Suprapubic skin (tissue), 4 donors: ENCODE measurements around the gene CHST8. TPM values are rescaled to one million over a fixed set of nuclear protein-coding genes. Genes with fewer than 3 reads are reported as not detected.

Source experiments
- DNase-seq, 2 donors: peaks; one replicate each; pipeline ENCODE4 v3.0.0-alpha.2; 2019; ENCODE audit warnings: low spot score in 2 of 2
- H3K27ac ChIP-seq: fragments of 200-600 bp; sonication (generic); one replicate; pipeline ENCODE4 v1.5.1; 2019
- H3K27me3 ChIP-seq: fragments of 200-600 bp; sonication (generic); one replicate; pipeline ENCODE4 v1.5.1; 2019
- H3K36me3 ChIP-seq: fragments of 200-600 bp; sonication (generic); one replicate; pipeline ENCODE4 v1.5.1; 2019
- H3K4me1 ChIP-seq: fragments of 200-600 bp; sonication (generic); one replicate; pipeline ENCODE4 v1.5.1; 2019
- H3K4me3 ChIP-seq: fragments of 200-600 bp; sonication (generic); one replicate; pipeline ENCODE4 v1.5.1; 2019; ENCODE audit warnings: mild to moderate bottlenecking
- H3K9me3 ChIP-seq: fragments of 200-600 bp; sonication (generic); one replicate; pipeline ENCODE4 v1.5.1; 2019
- CTCF ChIP-seq, 2 donors: fragments of 200-600 bp in 1 of 2; fragments of 450-650 bp in 1 of 2; sonication (generic) in 1 of 2; IDR thresholded peaks; one replicate each; pipeline ENCODE4 v1.5.1; 2016 to 2019; ENCODE audit warnings: antibody characterized with exemption in 2 of 2, mild to moderate bottlenecking in 1 of 2, moderate library complexity in 1 of 2
- EP300 ChIP-seq: sonication (generic); formaldehyde crosslinking; IDR thresholded peaks from one replicate; pipeline ENCODE4 v1.6.1; 2017; ENCODE audit warnings: antibody characterized with exemption
- POLR2A ChIP-seq, 2 donors: fragments of 450-650 bp; IDR thresholded peaks; one replicate each; pipeline ENCODE4 v1.6.1; 2017; ENCODE audit warnings: antibody characterized with exemption in 2 of 2, mild to moderate bottlenecking in 2 of 2, moderate library complexity in 2 of 2
- POLR2AphosphoS5 ChIP-seq, 3 donors: sonication (generic); formaldehyde crosslinking; IDR thresholded peaks; one replicate each; pipeline ENCODE4 v1.6.1; 2017; ENCODE audit warnings: antibody characterized with exemption in 3 of 3
- WGBS: methylation state at CpG from one replicate; pipeline ENCODE4 v1.1.5; 2018; 5-methylcytosine and 5-hydroxymethylcytosine counted together
- total RNA-seq, 4 donors: library from RNA; depleted of rRNA; stranded (reverse); fragments of >200 nt; gene quantifications; one replicate each; pipeline ENCODE4 v1.1.0, GENCODE V29; 2016

CHST8 gene
- total RNA-seq, 4 donors from 2014 or later = 0.36 TPM; not detected in 3

GRCh38 chr19:33778089-33778791 lies 156.5 kb downstream of the CHST8 start:
- Histone ChIP-seq H3K27me3 (peaks cover 41% of the 10 kb centered on the region), H3K9me3 (no peaks in the 10 kb centered on the region), H3K36me3 (no peaks in the 10 kb centered on the region), H3K4me1 (peaks cover 23% of the 10 kb centered on the region), H3K27ac (no peak overlapping the region), H3K4me3 (peak overlapping the region; percentile 26)
- no peak for TF ChIP-seq POLR2A (IDR thresholded peaks at IDR 0.05)
- no peak for TF ChIP-seq EP300
- peak; percentile 100 for TF ChIP-seq CTCF (IDR thresholded peaks at IDR 0.05)
- TF ChIP-seq POLR2AphosphoS5 (IDR thresholded peaks at IDR 0.05) = no peak
- peak in 1 of 2 donors; percentile 79 for DNase-seq
- 34% methylated on average over 16 of the region's 49 CpGs for WGBS

- no peak overlapping the region for H3K4me3 ChIP-seq
- no peaks in the 10 kb centered on the region for H3K9me3 ChIP-seq
- no peak overlapping the region for H3K27ac ChIP-seq
- WGBS = 88% methylated on average over 7 of the region's 7 CpGs
- H3K36me3 ChIP-seq = no peaks in the 10 kb centered on the region
- DNase-seq = no peak
- H3K27me3 ChIP-seq = peaks cover 41% of the 10 kb centered on the region
- peaks cover 23% of the 10 kb centered on the region for H3K4me1 ChIP-seq
- TF ChIP-seq CTCF (IDR thresholded peaks at IDR 0.05) (no peak), POLR2AphosphoS5 (IDR thresholded peaks at IDR 0.05) (no peak), EP300 (no peak), POLR2A (IDR thresholded peaks at IDR 0.05) (no peak)
Measured at GRCh38 chr19:33779849-33780248, 158.1 kb downstream of the CHST8 start.

GRCh38 chr19:33780251-33780650 lies 158.5 kb downstream of the CHST8 start:
- no peaks in the 10 kb centered on the region for H3K9me3 ChIP-seq
- H3K36me3 ChIP-seq = no peaks in the 10 kb centered on the region
- no peak for DNase-seq
- H3K4me3 ChIP-seq = no peak overlapping the region
- H3K4me1 ChIP-seq = peaks cover 23% of the 10 kb centered on the region
- no peak overlapping the region for H3K27ac ChIP-seq
- peaks cover 38% of the 10 kb centered on the region for H3K27me3 ChIP-seq
- no peak for TF ChIP-seq EP300
- no peak for TF ChIP-seq CTCF (IDR thresholded peaks at IDR 0.05)
- TF ChIP-seq POLR2A (IDR thresholded peaks at IDR 0.05) = no peak
- TF ChIP-seq POLR2AphosphoS5 (IDR thresholded peaks at IDR 0.05) = no peak
- WGBS = 70% methylated on average over 6 of the region's 6 CpGs

- TF ChIP-seq CTCF (IDR thresholded peaks at IDR 0.05) = no peak
- no peak for TF ChIP-seq EP300
- TF ChIP-seq POLR2AphosphoS5 (IDR thresholded peaks at IDR 0.05) = no peak
- TF ChIP-seq POLR2A (IDR thresholded peaks at IDR 0.05) = no peak
- H3K4me1 ChIP-seq = peaks cover 23% of the 10 kb centered on the region
- H3K27ac ChIP-seq = no peak overlapping the region
- whole genome bisulfite sequencing = 40% methylated on average over 7 of the region's 12 CpGs
- H3K9me3 ChIP-seq = no peaks in the 10 kb centered on the region
- no peak for DNase-seq
- no peak overlapping the region for H3K4me3 ChIP-seq
- H3K36me3 ChIP-seq = no peaks in the 10 kb centered on the region
- peaks cover 38% of the 10 kb centered on the region for H3K27me3 ChIP-seq
Measured at GRCh38 chr19:33780746-33781145, 159.0 kb downstream of the CHST8 start.

- Histone ChIP-seq H3K9me3 (no peaks in the 10 kb centered on the region), H3K4me1 (peaks cover 23% of the 10 kb centered on the region), H3K27me3 (peaks cover 38% of the 10 kb centered on the region), H3K36me3 (no peaks in the 10 kb centered on the region), H3K4me3 (no peak overlapping the region), H3K27ac (no peak overlapping the region)
- WGBS = 82% methylated on average over 12 of the region's 15 CpGs
- DNase-seq = no peak
- TF ChIP-seq EP300 (no peak), POLR2A (IDR thresholded peaks at IDR 0.05) (no peak), CTCF (IDR thresholded peaks at IDR 0.05) (no peak), POLR2AphosphoS5 (IDR thresholded peaks at IDR 0.05) (no peak)
Measured at GRCh38 chr19:33781415-33781935, 159.7 kb downstream of the CHST8 start.
